Vagina (tissue), 2 donors: Measurements from ENCODE around the gene PLEKHG7. TPM values are rescaled to one million over a fixed set of nuclear protein-coding genes. Genes with fewer than 3 reads are reported as not detected.

Source experiments
- DNase-seq, 2 donors: peaks; one replicate each; pipeline ENCODE4 v3.0.0-alpha.2; 2017; ENCODE audit errors: extremely low spot score in 2 of 2
- H3K27ac ChIP-seq: fragments of 200-600 bp; sonication (generic); one replicate; pipeline ENCODE4 v1.5.1; 2019
- H3K27me3 ChIP-seq: fragments of 200-600 bp; sonication (generic); one replicate; pipeline ENCODE4 v1.5.1; 2019
- H3K36me3 ChIP-seq, 2 donors: fragments of 200-600 bp; sonication (generic); one replicate each; pipeline ENCODE4 v1.5.1; 2017 to 2019
- H3K4me1 ChIP-seq: fragments of 200-600 bp; sonication (generic); one replicate; pipeline ENCODE4 v1.5.1; 2019
- H3K4me3 ChIP-seq, 2 donors: fragments of 200-600 bp; sonication (generic); 1 replicate in 1 of 2; 2 replicates in 1 of 2; pipeline ENCODE4 v1.5.1; 2016 to 2019
- H3K9me3 ChIP-seq: fragments of 200-600 bp; sonication (generic); one replicate; pipeline ENCODE4 v1.5.1; 2019
- CTCF ChIP-seq, 3 experiments: fragments of 450-650 bp in 2 of 3; fragments of 200-600 bp in 1 of 3; sonication (generic) in 1 of 3; IDR thresholded peaks; one replicate each; pipeline ENCODE4 v1.5.1; 2017 to 2019; ENCODE audit warnings: antibody characterized with exemption in 3 of 3, mild to moderate bottlenecking in 2 of 3, moderate library complexity in 2 of 3
- POLR2A ChIP-seq, 2 donors: fragments of 450-650 bp; IDR thresholded peaks; one replicate each; pipeline ENCODE4 v1.6.1; 2017; ENCODE audit warnings: antibody characterized with exemption in 2 of 2, mild to moderate bottlenecking in 2 of 2, moderate library complexity in 2 of 2
- POLR2AphosphoS5 ChIP-seq, 2 donors: sonication (generic); formaldehyde crosslinking; IDR thresholded peaks; one replicate each; pipeline ENCODE4 v1.9.0; 2017; ENCODE audit warnings: antibody characterized with exemption in 2 of 2, mild to moderate bottlenecking in 2 of 2, low read depth in 1 of 2; ENCODE audit not compliant: insufficient read depth in 1 of 2
- intact Hi-C: fragments of 100-400 bp; cut with DNase I; formaldehyde crosslinking; loops from one replicate; pipeline ENCODE4 v1.15.1; 2023
- total RNA-seq: library from RNA; depleted of rRNA; stranded (reverse); fragments of >200 nt; gene quantifications from one replicate; pipeline ENCODE4 v1.2.3, GENCODE V29; 2016

PLEKHG7 gene
- total RNA-seq, 1 donor from 2014 or later, result not detected

GRCh38 chr12:92753976-92754885 lies 51.4 kb downstream of the PLEKHG7 start:
- intact Hi-C loops, result no loop called here
- TF ChIP-seq POLR2A (IDR thresholded peaks at IDR 0.05) (no peak), CTCF (IDR thresholded peaks at IDR 0.05) (no peak), POLR2AphosphoS5 (IDR thresholded peaks at IDR 0.05; ENCODE audit: insufficient read depth in 1 of 2, low read depth in 1 of 2) (no peak)
- H3K27ac ChIP-seq, result no peak overlapping the region

GRCh38 chr12:92756898-92757596 lies 54.3 kb downstream of the PLEKHG7 start:
- Histone ChIP-seq H3K4me3 (no peak overlapping the region), H3K27ac (no peak overlapping the region)

More at GRCh38 chr12:92753976-92754885, 51.4 kb downstream of the PLEKHG7 start:
- Histone ChIP-seq H3K4me1 (peaks cover 6% of the 10 kb centered on the region), H3K36me3 (no peaks in the 10 kb centered on the region), H3K9me3 (no peaks in the 10 kb centered on the region), H3K27me3 (no peaks in the 10 kb centered on the region), H3K4me3 (no peak overlapping the region)
- no peak for DNase-seq

GRCh38 chr12:92757597-92758121 lies 54.9 kb downstream of the PLEKHG7 start:
- no peak for DNase-seq
- H3K4me3 ChIP-seq, result no peak overlapping the region
- intact Hi-C loops, result no loop called here
- no peak for TF ChIP-seq POLR2A (IDR thresholded peaks at IDR 0.05)
- no peak for TF ChIP-seq CTCF (IDR thresholded peaks at IDR 0.05)
- no peak for TF ChIP-seq POLR2AphosphoS5 (IDR thresholded peaks at IDR 0.05; ENCODE audit: insufficient read depth in 1 of 2, low read depth in 1 of 2)
- no peaks in the 10 kb centered on the region for H3K27me3 ChIP-seq
- H3K36me3 ChIP-seq, result no peaks in the 10 kb centered on the region
- no peak overlapping the region for H3K27ac ChIP-seq
- no peaks in the 10 kb centered on the region for H3K9me3 ChIP-seq
- H3K4me1 ChIP-seq, result peaks cover 6% of the 10 kb centered on the region

More at GRCh38 chr12:92756898-92757596, 54.3 kb downstream of the PLEKHG7 start:
- no peaks in the 10 kb centered on the region for H3K27me3 ChIP-seq
- no peaks in the 10 kb centered on the region for H3K36me3 ChIP-seq
- H3K9me3 ChIP-seq, result no peaks in the 10 kb centered on the region
- intact Hi-C loops, result no loop called here
- peaks cover 6% of the 10 kb centered on the region for H3K4me1 ChIP-seq
- TF ChIP-seq POLR2AphosphoS5 (IDR thresholded peaks at IDR 0.05; ENCODE audit: insufficient read depth in 1 of 2, low read depth in 1 of 2) (no peak), POLR2A (IDR thresholded peaks at IDR 0.05) (no peak), CTCF (IDR thresholded peaks at IDR 0.05) (no peak)
- no peak for DNase-seq

- H3K27ac ChIP-seq, result no peak overlapping the region
- H3K4me3 ChIP-seq, result no peak overlapping the region
- intact Hi-C loops, result no loop called here
- H3K27me3 ChIP-seq, result no peaks in the 10 kb centered on the region
- no peaks in the 10 kb centered on the region for H3K4me1 ChIP-seq
- no peaks in the 10 kb centered on the region for H3K9me3 ChIP-seq
- DNase-seq, result no peak
- TF ChIP-seq POLR2A (IDR thresholded peaks at IDR 0.05) (no peak), POLR2AphosphoS5 (IDR thresholded peaks at IDR 0.05; ENCODE audit: insufficient read depth in 1 of 2, low read depth in 1 of 2) (no peak), CTCF (IDR thresholded peaks at IDR 0.05) (no peak)
- no peaks in the 10 kb centered on the region for H3K36me3 ChIP-seq
These were observed 57.0 kb downstream of the PLEKHG7 start for GRCh38 chr12:92759634-92760268.
